ENCODE data around the gene PTPN18.

Gene PTPN18

GRCh38 chr2:130365963-130366362 lies 10.1 kb downstream of the PTPN18 start:
- DNase-seq: no peak

GRCh38 chr2:130366720-130367119 lies 10.9 kb downstream of the PTPN18 start:
- no peak for DNase-seq

GRCh38 chr2:130368786-130369185 lies 12.9 kb downstream of the PTPN18 start:
- no peak for DNase-seq

- no peak for DNase-seq
These were observed 13.6 kb downstream of the PTPN18 start for GRCh38 chr2:130369311-130369964.

GRCh38 chr2:130369965-130370341 lies 14.1 kb downstream of the PTPN18 start:
- no peak for DNase-seq

- no peak for DNase-seq
These were observed 14.6 kb downstream of the PTPN18 start for GRCh38 chr2:130370490-130370889.

GRCh38 chr2:130371723-130372054 lies 15.8 kb downstream of the PTPN18 start:
- peak; percentile 76 for DNase-seq

- peak; percentile 88 for DNase-seq
These were observed 16.4 kb downstream of the PTPN18 start for GRCh38 chr2:130372055-130372832.

GRCh38 chr2:130372833-130373807 lies 17.3 kb downstream of the PTPN18 start:
- no peak for DNase-seq

GRCh38 chr2:130373808-130374365 lies 18.0 kb downstream of the PTPN18 start:
- DNase-seq: no peak

GRCh38 chr2:130374587-130375290 lies 18.9 kb downstream of the PTPN18 start:
- no peak for DNase-seq

GRCh38 chr2:130375291-130376266 lies 19.7 kb downstream of the PTPN18 start:
- DNase-seq: no peak

- DNase-seq: no peak
These were observed 20.8 kb downstream of the PTPN18 start for GRCh38 chr2:130376433-130377293.

- no peak for DNase-seq
These were observed 21.6 kb downstream of the PTPN18 start for GRCh38 chr2:130377491-130377890.

- DNase-seq: no peak
These were observed 22.5 kb downstream of the PTPN18 start for GRCh38 chr2:130378206-130378897.

- no peak for DNase-seq
These were observed 23.0 kb downstream of the PTPN18 start for GRCh38 chr2:130378898-130379214.

GRCh38 chr2:130380096-130380934 lies 24.5 kb downstream of the PTPN18 start:
- DNase-seq: no peak

GRCh38 chr2:130381145-130381544 lies 25.3 kb downstream of the PTPN18 start:
- DNase-seq: no peak

GRCh38 chr2:130381619-130382018 lies 25.8 kb downstream of the PTPN18 start:
- DNase-seq: no peak
